NOMO-1 (cell line): ENCODE data around the gene DDTL.
A peak's percentile ranks its signal among the peaks of the same experiment; 100 is the strongest.
"Not testable (repeated sequence)": the region's sequence is repeated elsewhere in the genome, so short reads cannot be mapped to it uniquely, and the experiment has no call there.

ENCODE experiments used
- DNase-seq, 2 experiments: peaks; one replicate each; lab custom pipeline; 2025; ENCODE audit not compliant: unreplicated experiment in 2 of 2; lab: John Stamatoyannopoulos, UW

The DDTL gene

DNA sequence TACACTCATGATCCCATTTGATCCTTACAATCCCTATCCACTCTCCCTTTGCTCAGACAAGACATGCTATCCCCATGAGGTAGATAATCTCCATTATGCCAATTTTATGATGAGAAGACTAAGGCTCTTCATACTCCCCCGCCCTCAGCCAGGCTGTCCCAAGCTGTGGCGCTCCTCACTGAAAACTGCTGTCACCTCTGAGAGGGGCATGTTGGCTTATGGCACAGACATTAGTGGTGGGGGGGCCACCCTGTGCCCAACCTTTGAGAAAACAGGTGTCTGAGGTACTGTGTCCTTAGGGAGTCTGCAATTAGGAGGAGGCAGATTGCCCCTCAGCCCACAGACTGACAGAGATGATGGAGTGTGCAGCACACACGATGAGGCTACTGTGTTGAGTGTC, 2.4 kb downstream of the DDTL start:
- DNase-seq, result no peak

GRCh38 chr22:23970201-23970641, 3.5 kb downstream of the DDTL start:
- DNase-seq, result no peak

GRCh38 chr22:23970816-23971486, 4.3 kb downstream of the DDTL start:
- DNase-seq, result no peak

DNA sequence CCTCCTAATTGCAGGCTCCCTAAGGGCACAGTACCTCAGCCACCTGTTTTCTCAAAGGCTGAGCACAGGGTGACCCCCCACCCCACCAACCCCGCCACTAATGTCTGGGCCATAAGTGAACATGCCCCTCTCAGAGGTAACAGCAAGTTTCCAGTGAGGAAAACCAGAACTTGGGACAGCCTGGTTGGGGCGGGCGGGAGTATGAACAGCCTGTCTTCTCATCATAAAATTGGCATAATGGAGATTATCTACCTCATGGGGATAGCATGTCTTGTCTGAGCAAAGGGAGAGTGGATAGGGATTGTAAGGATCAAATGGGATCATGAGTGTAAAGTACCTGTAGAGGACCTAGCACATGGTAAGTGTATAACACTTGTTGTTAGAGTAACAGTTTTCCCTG, 5.2 kb downstream of the DDTL start:
- DNase-seq, result not testable (repeated sequence)

DNA sequence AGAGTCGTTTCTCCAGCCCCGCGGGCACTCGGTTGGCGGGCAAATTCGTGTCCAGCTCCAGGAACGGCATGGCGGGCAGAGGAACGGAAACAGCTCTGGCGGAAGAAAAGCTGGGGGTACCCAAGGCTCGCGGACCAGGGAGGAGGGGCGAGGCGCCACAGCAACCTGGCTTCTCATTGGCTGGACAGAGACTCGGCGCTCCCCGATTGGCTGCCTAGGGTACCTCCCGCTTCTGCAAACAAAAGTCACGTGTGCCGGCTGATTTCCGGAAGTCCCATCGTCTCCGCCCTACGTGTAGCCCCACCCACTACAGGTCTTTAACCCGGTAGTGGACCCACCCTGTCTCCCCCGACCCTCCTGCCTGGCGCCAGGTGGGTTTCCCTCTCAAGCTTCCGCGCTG, 7.7 kb downstream of the DDTL start, which contains the start of gene DDT:
TSS of gene DDT (minus strand) at position 97 of the 400 bp plus-strand sequence. CDS start at position 70, 27 bp downstream.
- not testable (repeated sequence) for DNase-seq

- not testable (repeated sequence) for DNase-seq
Measured at GRCh38 chr22:23974836-23975352, 8.2 kb downstream of the DDTL start.

DNA sequence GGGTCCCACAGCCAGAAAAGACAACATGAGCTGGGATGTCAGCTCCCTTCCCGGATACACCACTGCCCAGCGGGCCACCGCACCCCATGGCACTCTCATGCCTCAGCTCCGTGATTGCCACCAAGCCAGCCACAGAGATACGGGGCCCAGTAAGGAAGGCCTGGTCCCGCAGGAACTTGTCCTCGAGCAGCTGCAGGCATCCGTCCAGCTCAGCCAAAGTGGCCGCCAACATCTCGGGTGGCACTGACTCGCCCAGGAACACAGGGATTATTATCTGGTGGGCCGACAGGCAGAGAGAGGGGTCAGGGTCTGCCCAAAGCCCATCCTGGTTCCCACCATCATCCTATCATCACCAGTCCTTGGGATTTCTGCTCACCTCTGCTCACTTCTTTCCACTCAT, 10.6 kb downstream of the DDTL start:
- DNase-seq, result not testable (repeated sequence)

DNA sequence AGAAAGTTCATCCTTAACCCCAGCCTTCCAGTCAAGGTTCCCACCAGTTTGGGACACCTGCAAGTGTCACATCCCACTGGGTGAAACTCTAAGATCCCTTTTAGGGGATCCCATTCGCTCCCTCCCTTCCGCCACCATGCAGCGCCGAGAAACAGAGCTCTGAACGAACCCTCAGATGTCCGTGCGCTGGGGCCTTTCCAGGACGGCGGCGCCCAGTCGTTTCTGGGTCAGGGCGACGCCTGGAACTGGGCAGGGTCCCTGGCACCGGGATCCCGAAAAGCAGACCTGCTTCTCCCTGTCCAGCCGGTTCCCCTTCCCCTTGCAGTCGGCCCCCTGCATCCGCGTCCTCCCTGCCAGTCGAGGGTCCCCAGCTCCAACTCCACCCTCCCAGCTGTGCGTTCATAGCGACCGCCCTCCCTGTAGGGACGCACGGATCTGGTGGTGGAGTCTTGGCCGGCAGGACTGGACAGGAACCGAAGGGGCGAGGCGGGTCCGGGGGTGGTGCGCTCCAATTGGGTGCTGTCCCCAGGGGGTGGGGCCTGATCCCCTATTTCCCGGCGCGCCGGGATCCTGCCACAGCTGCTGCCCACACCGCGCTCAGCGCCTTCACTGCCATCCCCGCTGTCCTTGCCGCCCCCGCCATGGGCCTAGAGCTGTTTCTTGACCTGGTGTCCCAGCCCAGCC, 13.0 kb downstream of the DDTL start, which contains the start of gene GSTT2:
TSS of gene GSTT2 (plus strand) at position 578 of the 684 bp plus-strand sequence.
- not testable (repeated sequence) for DNase-seq

DNA sequence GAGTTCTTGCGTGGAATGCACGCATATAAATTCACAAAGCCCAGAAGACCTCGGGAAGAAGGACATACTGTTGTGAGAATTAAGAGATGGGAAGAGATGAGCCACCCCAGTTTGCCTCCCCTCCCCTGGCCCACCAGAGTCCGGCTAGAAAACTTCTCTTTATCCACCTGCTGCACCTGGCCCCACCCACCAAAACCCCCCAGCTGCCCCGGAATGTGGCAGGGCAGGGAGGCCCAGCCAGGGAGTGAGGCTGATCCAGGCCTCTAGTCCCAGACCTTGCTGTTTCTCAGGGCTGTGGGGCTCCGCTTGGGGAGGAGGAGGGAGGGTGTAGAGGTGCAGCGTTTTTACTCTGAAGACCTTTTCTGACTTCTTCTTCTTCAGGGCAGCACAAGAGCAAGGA, 13.9 kb downstream of the DDTL start:
- not testable (repeated sequence) for DNase-seq

DNA sequence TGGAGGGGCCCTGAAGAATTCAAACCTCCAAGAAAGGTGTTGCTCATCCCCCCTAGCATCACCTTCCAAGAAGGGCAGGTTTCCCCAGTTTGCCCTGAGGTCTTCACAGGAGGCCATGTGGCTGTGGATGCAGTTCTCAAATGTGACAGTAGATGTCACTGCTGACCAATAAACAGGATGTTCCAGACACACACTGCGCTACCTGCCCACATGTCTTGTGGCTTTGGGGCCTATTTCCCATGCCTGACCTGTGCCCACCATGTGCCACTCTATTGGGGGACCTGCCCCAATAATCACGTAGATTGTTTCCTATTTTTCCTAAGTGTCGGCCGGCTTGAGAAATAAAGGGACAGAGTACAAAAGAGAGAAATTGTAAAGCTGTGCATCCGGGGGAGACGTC, 17.7 kb downstream of the DDTL start:
- peak; percentile 3 to 50 for DNase-seq

GRCh38 chr22:23986089-23986488, 19.4 kb downstream of the DDTL start:
- DNase-seq, result not testable (repeated sequence)

GRCh38 chr22:23986538-23987178, 20.0 kb downstream of the DDTL start:
- not testable (repeated sequence) for DNase-seq

- not testable (repeated sequence) for DNase-seq
Measured at GRCh38 chr22:23989583-23990244, 23.0 kb downstream of the DDTL start.

GRCh38 chr22:23993080-23993479, 26.4 kb downstream of the DDTL start:
- DNase-seq, result not testable (repeated sequence)

- DNase-seq, result not testable (repeated sequence)
Measured at GRCh38 chr22:23993581-23994177, 27.0 kb downstream of the DDTL start.

- no peak for DNase-seq
Measured at GRCh38 chr22:23997092-23997491, 30.4 kb downstream of the DDTL start.

DNA sequence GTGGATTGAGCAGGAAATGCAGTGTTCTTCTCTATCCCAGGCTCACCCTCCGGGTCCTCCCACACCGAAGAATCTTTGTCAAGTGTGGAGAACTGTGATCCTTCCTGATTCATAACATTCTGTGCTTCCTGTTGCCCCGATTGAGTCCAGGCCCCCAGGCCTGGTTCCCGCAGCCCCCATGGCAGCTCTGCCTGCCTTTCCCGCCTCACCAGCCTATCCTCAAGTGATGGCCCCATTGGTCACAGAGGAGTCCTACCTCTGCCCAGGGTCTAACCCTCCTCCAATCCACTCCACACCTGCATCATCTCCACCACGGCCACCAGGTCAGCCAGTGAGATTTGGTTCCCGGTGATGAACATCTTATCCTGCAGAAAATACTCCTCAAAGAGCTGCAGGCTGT, 33.1 kb downstream of the DDTL start:
- not testable (repeated sequence) for DNase-seq

DNA sequence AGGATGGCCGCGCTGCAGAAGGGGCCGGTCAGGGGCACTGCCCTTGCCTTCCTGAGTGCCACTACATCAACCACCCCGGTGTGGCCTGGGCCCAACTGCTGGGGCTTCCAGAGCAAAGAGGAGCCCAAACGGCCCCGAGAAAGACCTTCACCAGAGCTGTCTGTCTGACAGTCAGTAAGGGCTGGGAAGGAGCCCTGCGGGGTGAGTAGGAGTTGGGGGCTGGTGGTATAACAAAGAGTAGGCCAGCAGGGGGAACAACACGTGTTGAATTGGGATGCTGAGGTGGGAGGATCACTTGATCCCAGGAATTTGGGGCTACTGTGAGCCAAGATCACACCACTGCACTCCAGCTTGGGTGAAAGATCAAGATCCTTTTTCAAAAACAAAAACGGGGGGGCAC, 34.6 kb downstream of the DDTL start:
- DNase-seq, result no peak

DNA sequence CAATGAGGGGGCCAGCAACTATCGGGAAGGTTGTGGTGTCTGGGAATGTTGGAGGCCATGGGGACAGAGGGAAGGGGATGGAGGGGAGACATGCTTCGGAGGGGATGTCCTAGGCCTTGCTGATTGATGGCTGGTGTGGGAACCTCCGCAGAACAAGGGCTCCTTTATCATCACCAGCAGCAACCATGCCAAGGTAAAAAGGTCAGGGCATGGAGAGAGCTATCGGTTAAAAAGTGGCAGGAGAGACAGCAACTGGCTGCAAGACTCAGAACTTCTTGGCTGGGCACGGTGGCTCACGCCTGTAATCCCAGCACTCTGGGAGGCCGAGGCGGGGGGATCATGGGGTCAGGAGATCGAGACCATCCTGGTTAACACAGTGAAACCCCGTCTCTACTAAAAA, 35.6 kb downstream of the DDTL start:
- no peak for DNase-seq

DNA sequence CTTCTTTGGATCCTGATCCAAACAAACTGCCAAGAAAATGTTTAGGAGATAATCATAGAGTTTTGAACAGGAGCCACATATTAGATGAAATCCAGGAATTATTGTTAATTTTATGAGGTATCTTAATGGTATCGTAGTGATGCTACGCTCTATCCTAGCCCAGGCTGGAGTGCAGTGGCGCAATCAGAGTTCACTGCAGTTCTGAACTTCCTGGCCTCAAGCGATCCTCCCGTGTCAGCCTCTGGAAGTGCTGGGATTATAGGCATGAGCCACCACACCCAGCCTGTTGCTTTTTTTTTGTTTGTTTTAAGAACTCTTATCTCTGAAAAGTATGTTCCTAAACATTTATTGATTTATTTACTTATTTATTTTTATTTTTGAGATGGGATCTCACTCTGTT, 36.2 kb downstream of the DDTL start:
- no peak for DNase-seq
